ENCODE results near the gene LRRC45.
"Not testable (repeated sequence)": the region's sequence is repeated elsewhere in the genome, so short reads cannot be mapped to it uniquely, and the experiment has no call there.

The LRRC45 gene

GRCh38 chr17:82022981-82023446, at the start of gene LRRC45:
Gene LRRC45 (plus strand): TSS chr17:82023305. CDS start chr17:82023644, 339 bp downstream.
- in situ Hi-C loops (cut with MboI; ENCODE audit: low sequenced_read_pairs), result no loop called here

GRCh38 chr17:81973432-81973831, 49.7 kb upstream of the LRRC45 start:
- in situ Hi-C loops (cut with MboI; ENCODE audit: low sequenced_read_pairs), result no loop called here

GRCh38 chr17:81976332-81977210, 46.5 kb upstream of the LRRC45 start:
- in situ Hi-C loops (cut with MboI; ENCODE audit: low sequenced_read_pairs), result no loop called here

- in situ Hi-C loops (cut with MboI; ENCODE audit: low sequenced_read_pairs), result no loop called here
Measured at GRCh38 chr17:81977211-81977808, 45.8 kb upstream of the LRRC45 start, which contains the start of gene ASPSCR1. Gene ASPSCR1 (plus strand): TSS chr17:81977629. CDS start chr17:81977647, 18 bp downstream.

- in situ Hi-C loops (cut with MboI; ENCODE audit: low sequenced_read_pairs), result no loop called here
Measured at GRCh38 chr17:81978524-81979298, 44.4 kb upstream of the LRRC45 start.

GRCh38 chr17:81980122-81980521, 43.0 kb upstream of the LRRC45 start:
- in situ Hi-C loops (cut with MboI; ENCODE audit: low sequenced_read_pairs), result no loop called here

GRCh38 chr17:81980707-81981343, 42.3 kb upstream of the LRRC45 start:
- in situ Hi-C loops (cut with MboI; ENCODE audit: low sequenced_read_pairs), result no loop called here

- in situ Hi-C loops (cut with MboI; ENCODE audit: low sequenced_read_pairs), result not testable (repeated sequence)
Measured at GRCh38 chr17:81981511-81981910, 41.6 kb upstream of the LRRC45 start.

GRCh38 chr17:81983011-81983638, 40.0 kb upstream of the LRRC45 start:
- in situ Hi-C loops (cut with MboI; ENCODE audit: low sequenced_read_pairs), result no loop called here

- in situ Hi-C loops (cut with MboI; ENCODE audit: low sequenced_read_pairs), result no loop called here
Measured at GRCh38 chr17:81983639-81984373, 39.3 kb upstream of the LRRC45 start.

- in situ Hi-C loops (cut with MboI; ENCODE audit: low sequenced_read_pairs), result no loop called here
Measured at GRCh38 chr17:81984773-81985410, 38.2 kb upstream of the LRRC45 start.

GRCh38 chr17:81986606-81987005, 36.5 kb upstream of the LRRC45 start:
- in situ Hi-C loops (cut with MboI; ENCODE audit: low sequenced_read_pairs), result no loop called here

- in situ Hi-C loops (cut with MboI; ENCODE audit: low sequenced_read_pairs), result no loop called here
Measured at GRCh38 chr17:81987161-81987770, 35.8 kb upstream of the LRRC45 start.

- in situ Hi-C loops (cut with MboI; ENCODE audit: low sequenced_read_pairs), result no loop called here
Measured at GRCh38 chr17:81990836-81991683, 32.0 kb upstream of the LRRC45 start.

- in situ Hi-C loops (cut with MboI; ENCODE audit: low sequenced_read_pairs), result no loop called here
Measured at GRCh38 chr17:81991684-81992305, 31.3 kb upstream of the LRRC45 start.

GRCh38 chr17:81992306-81993102, 30.6 kb upstream of the LRRC45 start:
- in situ Hi-C loops (cut with MboI; ENCODE audit: low sequenced_read_pairs), result no loop called here

Data from HL-60/S4 (cell line).